ENCODE data around the gene PTPN11.

- TF ChIP-seq, protein P1, sequence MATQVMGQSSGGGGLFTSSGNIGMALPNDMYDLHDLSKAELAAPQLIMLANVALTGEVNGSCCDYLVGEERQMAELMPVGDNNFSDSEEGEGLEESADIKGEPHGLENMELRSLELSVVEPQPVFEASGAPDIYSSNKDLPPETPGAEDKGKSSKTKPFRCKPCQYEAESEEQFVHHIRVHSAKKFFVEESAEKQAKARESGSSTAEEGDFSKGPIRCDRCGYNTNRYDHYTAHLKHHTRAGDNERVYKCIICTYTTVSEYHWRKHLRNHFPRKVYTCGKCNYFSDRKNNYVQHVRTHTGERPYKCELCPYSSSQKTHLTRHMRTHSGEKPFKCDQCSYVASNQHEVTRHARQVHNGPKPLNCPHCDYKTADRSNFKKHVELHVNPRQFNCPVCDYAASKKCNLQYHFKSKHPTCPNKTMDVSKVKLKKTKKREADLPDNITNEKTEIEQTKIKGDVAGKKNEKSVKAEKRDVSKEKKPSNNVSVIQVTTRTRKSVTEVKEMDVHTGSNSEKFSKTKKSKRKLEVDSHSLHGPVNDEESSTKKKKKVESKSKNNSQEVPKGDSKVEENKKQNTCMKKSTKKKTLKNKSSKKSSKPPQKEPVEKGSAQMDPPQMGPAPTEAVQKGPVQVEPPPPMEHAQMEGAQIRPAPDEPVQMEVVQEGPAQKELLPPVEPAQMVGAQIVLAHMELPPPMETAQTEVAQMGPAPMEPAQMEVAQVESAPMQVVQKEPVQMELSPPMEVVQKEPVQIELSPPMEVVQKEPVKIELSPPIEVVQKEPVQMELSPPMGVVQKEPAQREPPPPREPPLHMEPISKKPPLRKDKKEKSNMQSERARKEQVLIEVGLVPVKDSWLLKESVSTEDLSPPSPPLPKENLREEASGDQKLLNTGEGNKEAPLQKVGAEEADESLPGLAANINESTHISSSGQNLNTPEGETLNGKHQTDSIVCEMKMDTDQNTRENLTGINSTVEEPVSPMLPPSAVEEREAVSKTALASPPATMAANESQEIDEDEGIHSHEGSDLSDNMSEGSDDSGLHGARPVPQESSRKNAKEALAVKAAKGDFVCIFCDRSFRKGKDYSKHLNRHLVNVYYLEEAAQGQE (IDR thresholded peaks at IDR 0.05; ENCODE audit: borderline replicate concordance) = no peak
- no peak for TF ChIP-seq EZH2 (IDR thresholded peaks at IDR 0.05; ENCODE audit: borderline replicate concordance, insufficient read depth, low read length, poor library complexity, severe bottlenecking)
- no peak for TF ChIP-seq CTCF (IDR thresholded peaks at IDR 0.05; ENCODE audit: poor library complexity, severe bottlenecking)
- TF ChIP-seq MXI1 (conservative IDR thresholded peaks at IDR 0.05; ENCODE audit: poor library complexity, severe bottlenecking) = no peak
- TF ChIP-seq POLR2AphosphoS5 (IDR thresholded peaks at IDR 0.05) = no peak
- TF ChIP-seq EP300 (conservative IDR thresholded peaks at IDR 0.05; ENCODE audit: poor library complexity, severe bottlenecking) = no peak
- TF ChIP-seq RAD21 (conservative IDR thresholded peaks at IDR 0.05) = no peak
- TF ChIP-seq TAF1 (IDR thresholded peaks at IDR 0.05; ENCODE audit: low read depth) = no peak
Observed at GRCh38 chr12:112375105-112375504, 43.6 kb upstream of the PTPN11 start.
